ENCODE data around the gene AMACR. TPM values are rescaled to one million over a fixed set of nuclear protein-coding genes. Genes with fewer than 3 reads are reported as not detected.

Gene AMACR
- total RNA-seq, 1 experiment from 2014 or later = 9.1 TPM

DNA sequence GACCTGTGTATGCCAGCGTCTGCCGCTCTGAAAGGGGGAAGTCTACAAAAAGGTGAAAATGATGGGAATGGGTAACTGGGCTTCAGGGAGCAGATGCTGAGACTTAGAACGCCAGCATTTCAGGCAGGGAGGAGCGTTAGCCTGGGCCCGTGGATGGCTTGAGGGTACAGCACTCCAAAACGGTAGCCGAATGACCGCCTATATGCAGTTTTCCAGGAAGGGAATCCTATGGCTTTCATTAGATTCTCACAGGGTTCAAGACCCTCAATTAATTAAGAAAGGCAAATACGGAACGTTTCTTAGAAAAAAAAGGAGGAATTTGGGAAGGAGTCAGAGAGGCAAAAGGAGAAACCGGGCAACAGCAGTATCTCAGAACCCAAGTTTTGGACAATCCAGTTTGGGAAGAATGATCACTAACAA lies 639 bp downstream of the AMACR start:
- H3K27ac Mint-ChIP-seq (ENCODE audit: unreplicated experiment) = peak overlapping the region; percentile 51
- no peaks in the 10 kb centered on the region for H3K27me3 Mint-ChIP-seq (ENCODE audit: unreplicated experiment)
- CTCF ChIA-PET = no interaction called here
- no peaks in the 10 kb centered on the region for H3K9me3 Mint-ChIP-seq (ENCODE audit: low read depth, unreplicated experiment)
- DNase-seq = peak; percentile 7
- intact Hi-C loops (cut with micrococcal nuclease; ENCODE audit: unreplicated experiment) = no loop called here
- TSS peak; percentile 31 for BruUV-seq (replicated peaks)
- TF ChIP-seq, protein P1, sequence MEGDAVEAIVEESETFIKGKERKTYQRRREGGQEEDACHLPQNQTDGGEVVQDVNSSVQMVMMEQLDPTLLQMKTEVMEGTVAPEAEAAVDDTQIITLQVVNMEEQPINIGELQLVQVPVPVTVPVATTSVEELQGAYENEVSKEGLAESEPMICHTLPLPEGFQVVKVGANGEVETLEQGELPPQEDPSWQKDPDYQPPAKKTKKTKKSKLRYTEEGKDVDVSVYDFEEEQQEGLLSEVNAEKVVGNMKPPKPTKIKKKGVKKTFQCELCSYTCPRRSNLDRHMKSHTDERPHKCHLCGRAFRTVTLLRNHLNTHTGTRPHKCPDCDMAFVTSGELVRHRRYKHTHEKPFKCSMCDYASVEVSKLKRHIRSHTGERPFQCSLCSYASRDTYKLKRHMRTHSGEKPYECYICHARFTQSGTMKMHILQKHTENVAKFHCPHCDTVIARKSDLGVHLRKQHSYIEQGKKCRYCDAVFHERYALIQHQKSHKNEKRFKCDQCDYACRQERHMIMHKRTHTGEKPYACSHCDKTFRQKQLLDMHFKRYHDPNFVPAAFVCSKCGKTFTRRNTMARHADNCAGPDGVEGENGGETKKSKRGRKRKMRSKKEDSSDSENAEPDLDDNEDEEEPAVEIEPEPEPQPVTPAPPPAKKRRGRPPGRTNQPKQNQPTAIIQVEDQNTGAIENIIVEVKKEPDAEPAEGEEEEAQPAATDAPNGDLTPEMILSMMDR (IDR thresholded peaks at IDR 0.05; ENCODE audit: unreplicated experiment) = no peak
- H3K36me3 Mint-ChIP-seq (ENCODE audit: insufficient read depth, unreplicated experiment) = peaks cover 22% of the 10 kb centered on the region
- H3K4me3 Mint-ChIP-seq (ENCODE audit: low read depth, unreplicated experiment) = peak overlapping the region; percentile 81
- peaks cover 32% of the 10 kb centered on the region for H3K4me1 Mint-ChIP-seq (ENCODE audit: low read depth, unreplicated experiment)

DNA sequence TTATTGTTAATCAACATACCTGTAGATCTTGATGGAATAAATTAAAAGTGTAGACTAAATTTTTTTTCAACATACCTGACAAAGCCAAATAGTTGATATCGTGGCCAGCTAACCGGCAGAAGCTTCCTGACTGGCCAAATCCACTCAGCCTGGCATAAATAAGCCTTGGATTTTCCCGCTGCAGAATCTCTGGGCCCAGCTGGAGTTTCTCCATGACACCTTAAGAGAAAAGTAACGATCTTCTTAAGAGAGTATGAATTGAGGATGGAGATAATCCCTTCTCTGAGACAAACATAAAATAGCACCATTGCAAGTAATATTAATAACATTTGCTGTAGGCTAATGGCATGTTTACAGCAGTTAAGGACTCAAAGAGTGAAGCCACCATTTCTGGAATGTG lies 2.2 kb downstream of the AMACR start:
- intact Hi-C loops (cut with micrococcal nuclease; ENCODE audit: unreplicated experiment) = no loop called here
- H3K27me3 Mint-ChIP-seq (ENCODE audit: unreplicated experiment) = no peaks in the 10 kb centered on the region
- no peak overlapping the region for H3K4me3 Mint-ChIP-seq (ENCODE audit: low read depth, unreplicated experiment)
- BruUV-seq (replicated peaks) = no TSS peak
- H3K9me3 Mint-ChIP-seq (ENCODE audit: low read depth, unreplicated experiment) = no peaks in the 10 kb centered on the region
- CTCF ChIA-PET = interaction anchor here (1.0 kb wide), 1 partner anchor 8 kb away, joined by 3 read pairs; no protein-coding TSS in a partner anchor
- TF ChIP-seq, protein P1 (IDR thresholded peaks at IDR 0.05; ENCODE audit: unreplicated experiment) = no peak
- peaks cover 22% of the 10 kb centered on the region for H3K36me3 Mint-ChIP-seq (ENCODE audit: insufficient read depth, unreplicated experiment)
- no peak for DNase-seq
- H3K27ac Mint-ChIP-seq (ENCODE audit: unreplicated experiment) = no peak overlapping the region
- peaks cover 32% of the 10 kb centered on the region for H3K4me1 Mint-ChIP-seq (ENCODE audit: low read depth, unreplicated experiment)

DNA sequence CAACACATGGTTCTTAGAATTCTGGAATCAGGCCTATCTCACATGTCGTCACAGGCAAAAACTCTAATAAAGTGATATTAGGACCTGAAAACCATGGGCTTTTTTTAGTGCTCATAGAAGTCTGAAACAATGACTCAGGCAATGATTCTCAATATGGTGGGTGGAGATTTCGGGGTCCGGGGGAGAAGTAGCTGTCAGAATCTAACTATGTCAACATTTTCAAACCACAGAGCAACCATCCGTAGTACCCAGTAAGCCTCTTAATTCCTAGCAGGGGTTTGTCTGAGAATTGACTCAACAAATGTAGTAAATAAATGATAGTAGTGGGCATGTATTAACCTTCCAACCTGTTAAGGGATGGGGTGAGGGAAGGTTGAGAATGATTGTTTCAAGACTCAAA lies 2.6 kb downstream of the AMACR start:
- TF ChIP-seq, protein P1 (IDR thresholded peaks at IDR 0.05; ENCODE audit: unreplicated experiment) = no peak
- peaks cover 22% of the 10 kb centered on the region for H3K36me3 Mint-ChIP-seq (ENCODE audit: insufficient read depth, unreplicated experiment)

DNA sequence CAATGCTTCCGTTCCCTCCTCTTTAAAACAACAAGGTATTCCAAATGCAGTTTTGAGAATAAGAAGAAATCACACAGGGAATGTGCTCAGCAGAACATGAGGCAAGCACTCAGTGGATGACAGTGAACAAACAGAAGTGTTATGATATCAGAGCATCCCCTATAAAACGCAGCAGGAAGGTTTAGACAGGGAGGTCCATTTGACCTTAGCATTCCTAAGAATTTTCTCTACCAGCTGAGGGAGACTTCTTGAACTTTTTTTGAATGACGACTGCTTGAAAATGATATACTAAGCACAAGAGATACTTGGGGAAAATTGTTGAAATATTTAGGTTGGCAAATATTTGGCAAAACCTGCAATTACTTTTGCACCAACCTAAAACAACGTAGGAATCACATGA lies 3.9 kb downstream of the AMACR start:
- TF ChIP-seq, protein P1 (IDR thresholded peaks at IDR 0.05; ENCODE audit: unreplicated experiment) = no peak
- no peak overlapping the region for H3K4me3 Mint-ChIP-seq (ENCODE audit: low read depth, unreplicated experiment)
- intact Hi-C loops (cut with micrococcal nuclease; ENCODE audit: unreplicated experiment) = no loop called here
- CTCF ChIA-PET = no interaction called here
- peaks cover 22% of the 10 kb centered on the region for H3K36me3 Mint-ChIP-seq (ENCODE audit: insufficient read depth, unreplicated experiment)
- H3K27ac Mint-ChIP-seq (ENCODE audit: unreplicated experiment) = no peak overlapping the region
- BruUV-seq (replicated peaks) = no TSS peak
- H3K4me1 Mint-ChIP-seq (ENCODE audit: low read depth, unreplicated experiment) = peaks cover 17% of the 10 kb centered on the region
- no peak for DNase-seq
- no peaks in the 10 kb centered on the region for H3K9me3 Mint-ChIP-seq (ENCODE audit: low read depth, unreplicated experiment)
- no peaks in the 10 kb centered on the region for H3K27me3 Mint-ChIP-seq (ENCODE audit: unreplicated experiment)

More for the DNA sequence above, 2.6 kb downstream of the AMACR start:
- no peak overlapping the region for H3K4me3 Mint-ChIP-seq (ENCODE audit: low read depth, unreplicated experiment)
- H3K9me3 Mint-ChIP-seq (ENCODE audit: low read depth, unreplicated experiment) = no peaks in the 10 kb centered on the region
- no peak for DNase-seq
- no peak overlapping the region for H3K27ac Mint-ChIP-seq (ENCODE audit: unreplicated experiment)
- H3K4me1 Mint-ChIP-seq (ENCODE audit: low read depth, unreplicated experiment) = peaks cover 30% of the 10 kb centered on the region
- H3K27me3 Mint-ChIP-seq (ENCODE audit: unreplicated experiment) = no peaks in the 10 kb centered on the region
- CTCF ChIA-PET = no interaction called here
- BruUV-seq (replicated peaks) = no TSS peak
- intact Hi-C loops (cut with micrococcal nuclease; ENCODE audit: unreplicated experiment) = no loop called here

All from Calu3 (cell line).